ENCODE data around the gene GXYLT2. TPM values are rescaled to one million over a fixed set of nuclear protein-coding genes. Genes with fewer than 3 reads are reported as not detected.
A peak's percentile ranks its signal among the peaks of the same experiment; 100 is the strongest.

The GXYLT2 gene
- total and polyA plus RNA-seq, 2 donors (not counting 1 experiment from before 2014, with no cell fraction given): 6.6 to 25.9 TPM

DNA sequence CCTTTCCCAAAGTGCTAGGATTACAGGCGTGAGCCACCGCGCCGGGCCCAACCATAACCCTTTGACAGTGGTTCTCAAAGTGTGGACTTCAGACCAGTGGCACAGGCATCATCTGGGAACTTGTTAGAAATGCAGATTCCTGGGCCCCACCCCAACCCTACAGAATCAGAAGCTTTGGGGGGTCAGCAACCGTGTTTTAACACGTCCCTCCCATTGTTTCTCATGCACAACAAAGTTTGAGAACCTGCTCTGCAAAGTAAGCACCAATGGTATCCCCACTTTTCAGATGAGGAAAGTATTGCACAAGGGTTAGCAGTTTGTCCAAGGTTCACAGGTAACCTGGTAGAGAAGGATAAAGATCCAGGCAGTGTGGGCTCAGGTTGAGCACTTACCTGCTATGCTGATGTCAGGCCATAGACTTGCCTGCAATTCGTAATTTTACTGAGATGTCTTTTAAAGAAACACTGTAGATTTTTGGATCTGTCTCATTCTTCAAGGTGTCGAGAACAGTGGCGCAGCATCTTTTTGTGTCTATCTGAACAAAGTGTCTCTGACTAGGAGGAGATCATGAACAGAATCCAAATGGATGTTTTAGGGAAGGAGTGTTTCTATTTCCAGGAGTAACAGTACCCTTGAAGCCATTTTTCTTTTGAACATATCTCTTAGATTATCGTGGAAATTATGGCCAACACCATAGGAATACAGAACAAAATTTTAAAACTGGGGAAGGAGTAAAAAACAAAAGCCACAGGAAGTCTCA lies 2.5 kb downstream of the GXYLT2 start:
- peak overlapping the region in 2 of 4 experiments; percentile 28 to 72 for H3K4me3 ChIP-seq (replicated peaks in 1 of 4; ENCODE audit: control extremely low read depth in 1 of 4, insufficient read depth in 1 of 4, low read depth in 3 of 4, low read length in 4 of 4)

DNA sequence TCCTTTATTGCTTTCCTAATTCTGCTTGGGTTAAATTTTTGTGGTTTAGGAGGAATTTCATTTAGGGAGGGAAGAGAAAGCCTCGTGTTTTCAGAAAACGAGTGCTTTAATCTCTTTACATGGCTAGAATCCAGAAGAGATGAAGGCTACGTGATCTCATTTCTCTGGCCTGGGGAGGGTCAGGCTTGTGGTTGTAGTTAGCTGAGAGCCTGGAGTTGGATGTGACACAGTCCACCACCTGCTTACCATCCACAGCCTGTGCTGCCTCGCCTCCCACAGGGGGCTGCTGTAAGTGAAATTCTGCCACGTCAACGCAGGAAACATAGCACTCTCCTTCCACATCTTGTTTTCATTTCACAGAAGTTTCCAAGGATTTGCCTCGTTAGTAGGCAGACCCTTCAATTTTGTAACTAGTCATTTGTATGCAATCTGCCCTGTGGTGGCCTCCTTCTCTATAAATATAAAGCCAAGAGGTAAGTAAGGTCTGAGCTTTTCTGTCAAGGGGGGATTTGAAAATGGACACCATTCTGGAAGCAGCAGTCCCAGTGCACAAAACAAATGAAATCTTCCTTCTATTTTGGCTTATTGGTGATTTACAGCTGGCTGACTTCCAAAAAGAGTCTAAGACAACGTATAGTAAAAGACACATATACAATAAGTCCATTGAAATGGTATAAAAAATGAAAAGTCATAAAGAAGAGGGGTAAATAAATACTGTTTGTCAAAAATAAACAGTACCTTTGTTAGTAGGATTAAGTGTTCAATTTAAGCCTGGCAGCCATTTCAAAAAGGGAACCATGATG lies 3.4 kb downstream of the GXYLT2 start:
- Histone ChIP-seq H3K4me1 (ENCODE audit: control insufficient read depth, extremely low read depth, insufficient read depth, low read length) (peaks cover 20% of the 10 kb centered on the region), H3K27me3 (ENCODE audit: control insufficient read depth, insufficient read depth, low read length) (no peaks in the 10 kb centered on the region), H3K9me3 (ENCODE audit: control insufficient read depth, insufficient read depth, low read depth, low read length) (no peaks in the 10 kb centered on the region), H3K27ac (ENCODE audit: insufficient read depth, low read length) (peak overlapping the region; percentile 70), H3K9ac (ENCODE audit: insufficient read depth, low read length) (peak overlapping the region; percentile 5), H3K4me2 (ENCODE audit: extremely low read depth, insufficient read depth, low read length) (peak overlapping the region; percentile 39), H2AFZ (ENCODE audit: low read length) (no peak overlapping the region), H4K20me1 (ENCODE audit: control insufficient read depth, extremely low read depth, insufficient read depth, low read length) (no peaks in the 10 kb centered on the region), H3K79me2 (ENCODE audit: control insufficient read depth, insufficient read depth, low read length) (no peaks in the 10 kb centered on the region), H3K36me3 (ENCODE audit: control insufficient read depth, insufficient read depth, low read length) (no peaks in the 10 kb centered on the region), H3K4me3 (replicated peaks in 1 of 4; ENCODE audit: control extremely low read depth in 1 of 4, insufficient read depth in 1 of 4, low read depth in 3 of 4, low read length in 4 of 4) (peak overlapping the region in 2 of 4 experiments; percentile 27 to 72)
- DNase-seq (ENCODE audit: low read depth in 2 of 2): peak; percentile 97 to 100
- TF ChIP-seq EZH2 (IDR thresholded peaks at IDR 0.05; ENCODE audit: low read length, missing control alignments): no peak
- TF ChIP-seq, protein P1, sequence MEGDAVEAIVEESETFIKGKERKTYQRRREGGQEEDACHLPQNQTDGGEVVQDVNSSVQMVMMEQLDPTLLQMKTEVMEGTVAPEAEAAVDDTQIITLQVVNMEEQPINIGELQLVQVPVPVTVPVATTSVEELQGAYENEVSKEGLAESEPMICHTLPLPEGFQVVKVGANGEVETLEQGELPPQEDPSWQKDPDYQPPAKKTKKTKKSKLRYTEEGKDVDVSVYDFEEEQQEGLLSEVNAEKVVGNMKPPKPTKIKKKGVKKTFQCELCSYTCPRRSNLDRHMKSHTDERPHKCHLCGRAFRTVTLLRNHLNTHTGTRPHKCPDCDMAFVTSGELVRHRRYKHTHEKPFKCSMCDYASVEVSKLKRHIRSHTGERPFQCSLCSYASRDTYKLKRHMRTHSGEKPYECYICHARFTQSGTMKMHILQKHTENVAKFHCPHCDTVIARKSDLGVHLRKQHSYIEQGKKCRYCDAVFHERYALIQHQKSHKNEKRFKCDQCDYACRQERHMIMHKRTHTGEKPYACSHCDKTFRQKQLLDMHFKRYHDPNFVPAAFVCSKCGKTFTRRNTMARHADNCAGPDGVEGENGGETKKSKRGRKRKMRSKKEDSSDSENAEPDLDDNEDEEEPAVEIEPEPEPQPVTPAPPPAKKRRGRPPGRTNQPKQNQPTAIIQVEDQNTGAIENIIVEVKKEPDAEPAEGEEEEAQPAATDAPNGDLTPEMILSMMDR (conservative IDR thresholded peaks at IDR 0.05 in 1 of 2, IDR thresholded peaks at IDR 0.05 in 1 of 2; ENCODE audit: low read depth in 1 of 2, low read length in 2 of 2): peak in 1 of 2 donors; percentile 20

More for the DNA sequence above, 2.5 kb downstream of the GXYLT2 start:
- no peaks in the 10 kb centered on the region for H3K27me3 ChIP-seq (ENCODE audit: control insufficient read depth, insufficient read depth, low read length)
- H3K27ac ChIP-seq (ENCODE audit: insufficient read depth, low read length): peak overlapping the region; percentile 70
- H2AFZ ChIP-seq (ENCODE audit: low read length): no peak overlapping the region
- TF ChIP-seq EZH2 (IDR thresholded peaks at IDR 0.05; ENCODE audit: low read length, missing control alignments): no peak
- TF ChIP-seq, protein P1 (conservative IDR thresholded peaks at IDR 0.05 in 1 of 2, IDR thresholded peaks at IDR 0.05 in 1 of 2; ENCODE audit: low read depth in 1 of 2, low read length in 2 of 2): no peak
- H3K4me1 ChIP-seq (ENCODE audit: control insufficient read depth, extremely low read depth, insufficient read depth, low read length): peaks cover 23% of the 10 kb centered on the region
- peak in 1 of 2 donors; percentile 13 for DNase-seq (ENCODE audit: low read depth in 2 of 2)
- no peaks in the 10 kb centered on the region for H3K36me3 ChIP-seq (ENCODE audit: control insufficient read depth, insufficient read depth, low read length)
- peak overlapping the region; percentile 44 for H3K4me2 ChIP-seq (ENCODE audit: extremely low read depth, insufficient read depth, low read length)
- H4K20me1 ChIP-seq (ENCODE audit: control insufficient read depth, extremely low read depth, insufficient read depth, low read length): no peaks in the 10 kb centered on the region
- H3K9ac ChIP-seq (ENCODE audit: insufficient read depth, low read length): no peak overlapping the region
- H3K9me3 ChIP-seq (ENCODE audit: control insufficient read depth, insufficient read depth, low read depth, low read length): no peaks in the 10 kb centered on the region
- no peaks in the 10 kb centered on the region for H3K79me2 ChIP-seq (ENCODE audit: control insufficient read depth, insufficient read depth, low read length)

DNA sequence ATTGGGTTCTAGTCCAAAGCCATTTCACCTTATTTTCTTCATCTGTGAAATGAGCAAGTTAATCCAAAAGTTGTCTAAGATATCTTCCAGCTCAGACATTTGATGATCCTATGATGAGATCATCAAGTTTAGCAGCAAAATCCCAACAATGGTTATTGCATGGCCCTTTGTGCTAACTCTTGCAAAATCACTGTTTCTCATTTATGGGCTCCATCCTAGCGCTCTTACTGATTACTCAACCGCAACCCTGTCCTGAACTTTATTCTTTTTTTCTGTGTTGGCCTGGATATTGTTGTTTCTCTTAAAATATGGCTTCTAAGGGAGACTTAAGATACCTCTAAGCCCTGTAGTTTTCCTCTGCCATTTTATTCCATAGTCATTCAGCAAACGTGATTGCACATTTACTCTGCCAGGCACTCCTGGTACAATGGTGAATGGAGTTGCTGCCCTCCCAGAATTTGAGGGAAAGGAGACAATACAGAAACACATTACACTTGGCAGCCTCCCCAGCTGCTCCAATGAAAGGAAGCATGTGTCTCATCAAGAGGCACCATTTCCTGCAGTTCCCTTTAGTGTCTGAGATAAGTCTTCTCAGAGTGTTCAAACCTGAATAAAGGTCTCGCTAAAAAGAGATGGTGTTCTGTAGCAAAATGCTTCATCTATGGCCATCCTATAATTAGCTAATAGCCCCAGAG lies 4.4 kb downstream of the GXYLT2 start:
- Histone ChIP-seq H3K4me2 (ENCODE audit: extremely low read depth, insufficient read depth, low read length) (peak overlapping the region; percentile 46), H2AFZ (ENCODE audit: low read length) (no peak overlapping the region), H3K27ac (ENCODE audit: insufficient read depth, low read length) (peak overlapping the region; percentile 70), H3K9me3 (ENCODE audit: control insufficient read depth, insufficient read depth, low read depth, low read length) (no peaks in the 10 kb centered on the region), H3K9ac (ENCODE audit: insufficient read depth, low read length) (no peak overlapping the region), H3K4me1 (ENCODE audit: control insufficient read depth, extremely low read depth, insufficient read depth, low read length) (peaks cover 20% of the 10 kb centered on the region), H3K4me3 (replicated peaks in 1 of 4; ENCODE audit: control extremely low read depth in 1 of 4, insufficient read depth in 1 of 4, low read depth in 3 of 4, low read length in 4 of 4) (no peak overlapping the region), H3K36me3 (ENCODE audit: control insufficient read depth, insufficient read depth, low read length) (no peaks in the 10 kb centered on the region), H3K27me3 (ENCODE audit: control insufficient read depth, insufficient read depth, low read length) (no peaks in the 10 kb centered on the region), H3K79me2 (ENCODE audit: control insufficient read depth, insufficient read depth, low read length) (no peaks in the 10 kb centered on the region), H4K20me1 (ENCODE audit: control insufficient read depth, extremely low read depth, insufficient read depth, low read length) (no peaks in the 10 kb centered on the region)
- DNase-seq (ENCODE audit: low read depth in 2 of 2): peak; percentile 92 to 94
- TF ChIP-seq EZH2 (IDR thresholded peaks at IDR 0.05; ENCODE audit: low read length, missing control alignments): no peak
- TF ChIP-seq, protein P1 (conservative IDR thresholded peaks at IDR 0.05 in 1 of 2, IDR thresholded peaks at IDR 0.05 in 1 of 2; ENCODE audit: low read depth in 1 of 2, low read length in 2 of 2): no peak
